ENCODE data around the gene LCN6. TPM values are rescaled to one million over a fixed set of nuclear protein-coding genes. Genes with fewer than 3 reads are reported as not detected.
A peak's percentile ranks its signal among the peaks of the same experiment; 100 is the strongest.

LCN6 gene
- total and polyA plus RNA-seq, 7 donors, result 0.44 to 15.0 (median 10.7) TPM

- H3K27me3 ChIP-seq (ENCODE audit: insufficient read depth in 3 of 3, low read length in 2 of 3), result no peaks in the 10 kb centered on the region
- 52 to 79% (median 63%) methylated on average over 7 of the region's 7 CpGs for WGBS, 3 donors
- ATAC-seq (no peak), DNase-seq (peak in 1 of 2 donors; percentile 19)
- no peak overlapping the region for H3K27ac ChIP-seq
- no peaks in the 10 kb centered on the region for H3K9me3 ChIP-seq
- H3K4me3 ChIP-seq, result peak overlapping the region; percentile 86
- H3K4me1 ChIP-seq, result peaks cover 34% of the 10 kb centered on the region
- TF ChIP-seq CTCF (IDR thresholded peaks at IDR 0.05), result no peak
- H3K36me3 ChIP-seq (ENCODE audit: insufficient read depth in 1 of 2, low read depth in 1 of 2), result peaks cover 8 to 28% of the 10 kb centered on the region in 2 donors
- intact Hi-C loops (cut with DNase I), result no loop called here
Observed at GRCh38 chr9:136729144-136729543, 19.2 kb downstream of the LCN6 start.

GRCh38 chr9:136728548-136729123, 19.7 kb downstream of the LCN6 start:
- 1 to 2% (median 1%) methylated on average over 48 to 53 of the region's 53 CpGs for WGBS, 3 donors
- peak overlapping the region; percentile 86 for H3K4me3 ChIP-seq
- DNase-seq (peak in 1 of 2 donors; percentile 46), ATAC-seq (peak; percentile 43 to 56 (median 48))
- no peaks in the 10 kb centered on the region for H3K9me3 ChIP-seq
- H3K27ac ChIP-seq, result peak overlapping the region; percentile 76
- TF ChIP-seq CTCF (IDR thresholded peaks at IDR 0.05), result no peak
- intact Hi-C loops (cut with DNase I), result no loop called here
- H3K36me3 ChIP-seq (ENCODE audit: insufficient read depth in 1 of 2, low read depth in 1 of 2), result peaks cover 8 to 33% of the 10 kb centered on the region in 2 donors
- peaks cover 34% of the 10 kb centered on the region for H3K4me1 ChIP-seq
- H3K27me3 ChIP-seq (ENCODE audit: insufficient read depth in 3 of 3, low read length in 2 of 3), result no peaks in the 10 kb centered on the region

GRCh38 chr9:136728080-136728547, 20.2 kb downstream of the LCN6 start:
- ATAC-seq, result peak; percentile 88 to 92 (median 89)
- H3K4me1 ChIP-seq, result peaks cover 34% of the 10 kb centered on the region
- H3K4me3 ChIP-seq, result peak overlapping the region; percentile 86
- WGBS, 3 donors, result 0% methylated on average over 41 to 66 of the region's 66 CpGs
- H3K9me3 ChIP-seq, result no peaks in the 10 kb centered on the region
- intact Hi-C loops (cut with DNase I), result no loop called here
- peak; percentile 93 to 96 for DNase-seq
- TF ChIP-seq CTCF (IDR thresholded peaks at IDR 0.05), result peak; percentile 94
- H3K27ac ChIP-seq, result peak overlapping the region; percentile 76
- H3K36me3 ChIP-seq (ENCODE audit: insufficient read depth in 1 of 2, low read depth in 1 of 2), result peaks cover 8 to 39% of the 10 kb centered on the region in 2 donors
- no peaks in the 10 kb centered on the region for H3K27me3 ChIP-seq (ENCODE audit: insufficient read depth in 3 of 3, low read length in 2 of 3)

DNA sequence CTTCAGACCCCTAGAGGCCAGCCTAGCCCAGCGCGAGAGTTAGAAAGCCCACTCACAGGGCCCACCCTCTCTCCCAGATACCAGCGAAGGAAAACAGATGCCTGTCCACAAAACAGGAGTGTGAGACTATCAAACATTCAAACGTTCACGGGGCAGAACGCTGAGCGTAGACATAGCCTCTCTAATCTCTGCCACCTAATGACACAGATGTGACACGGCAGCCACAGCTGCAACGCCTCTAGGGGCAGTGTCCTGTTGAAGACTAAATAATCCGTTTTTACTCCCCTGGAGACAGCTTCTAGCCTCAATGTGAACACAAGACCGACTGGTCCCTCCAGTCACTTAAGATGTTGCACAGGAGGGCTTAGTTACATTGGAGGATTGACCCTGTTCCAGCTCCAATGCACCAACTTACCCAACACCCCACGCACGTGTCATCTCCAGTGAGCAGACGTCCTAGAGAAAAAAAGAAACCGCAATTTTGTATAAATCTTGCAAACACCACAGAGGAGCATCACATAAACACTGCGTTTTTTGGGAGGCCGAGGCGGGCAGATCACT, 21.6 kb downstream of the LCN6 start:
- WGBS, 3 donors, result 23 to 32% (median 28%) methylated on average over 18 of the region's 18 CpGs
- H3K4me3 ChIP-seq, result peak overlapping the region; percentile 86
- TF ChIP-seq CTCF (IDR thresholded peaks at IDR 0.05), result peak; percentile 34
- no peaks in the 10 kb centered on the region for H3K27me3 ChIP-seq (ENCODE audit: insufficient read depth in 3 of 3, low read length in 2 of 3)
- no peaks in the 10 kb centered on the region for H3K9me3 ChIP-seq
- no peak for DNase-seq
- ATAC-seq, result peak in 1 of 4 donors; percentile 22
- peaks cover 36% of the 10 kb centered on the region for H3K4me1 ChIP-seq
- intact Hi-C loops (cut with DNase I), result no loop called here
- peaks cover 8 to 53% of the 10 kb centered on the region in 2 donors for H3K36me3 ChIP-seq (ENCODE audit: insufficient read depth in 1 of 2, low read depth in 1 of 2)
- H3K27ac ChIP-seq, result peak overlapping the region; percentile 76

All from psoas muscle (tissue), 8 donors.